HepG2 (cell line): ENCODE data around the gene TRAPPC12. TPM values are rescaled to one million over a fixed set of nuclear protein-coding genes. Genes with fewer than 3 reads are reported as not detected.

ENCODE experiments used
- CBFB ChIP-seq: sonication (generic); formaldehyde crosslinking; IDR thresholded peaks from 2 replicates; pipeline ENCODE4 v1.4.0; 2020; ENCODE audit warnings: missing genetic modification reagents
- DNMT1 ChIP-seq: sonication (generic); formaldehyde crosslinking; IDR thresholded peaks from 2 replicates; pipeline ENCODE4 v1.5.1; 2020; ENCODE audit warnings: mild to moderate bottlenecking, missing genetic modification reagents
- ELF3 ChIP-seq: IDR thresholded peaks from 2 replicates; pipeline ENCODE4 v1.6.1; 2016; ENCODE audit warnings: missing genetic modification reagents, missing compliant biosample characterization
- ELF4 ChIP-seq: sonication (generic); formaldehyde crosslinking; IDR thresholded peaks from 2 replicates; pipeline ENCODE4 v1.5.0; 2020; ENCODE audit warnings: missing genetic modification reagents, mild to moderate bottlenecking, moderate library complexity, borderline replicate concordance
- ERF ChIP-seq: IDR thresholded peaks from 2 replicates; pipeline ENCODE4 v1.6.1; 2018; ENCODE audit warnings: missing biosample characterization, missing genetic modification reagents
- EZH2 ChIP-seq: conservative IDR thresholded peaks from 2 replicates; pipeline ENCODE4 v1.6.1; 2012; ENCODE audit warnings: mild to moderate bottlenecking, low read depth, low read length, moderate library complexity
- FOSL1 ChIP-seq: sonication (generic); formaldehyde crosslinking; IDR thresholded peaks from 2 replicates; pipeline ENCODE4 v1.9.0; 2021; ENCODE audit warnings: missing genetic modification reagents, borderline replicate concordance
- FOXP1 ChIP-seq, 2 experiments: fragments of 450-650 bp in 1 of 2; IDR thresholded peaks; 2 replicates each; pipeline ENCODE4 v1.6.1; 2017 to 2018; ENCODE audit warnings: antibody characterized with exemption in 1 of 2
- GFI1 ChIP-seq: sonication (generic); formaldehyde crosslinking; IDR thresholded peaks from 2 replicates; pipeline ENCODE4 v1.5.0; 2020; ENCODE audit warnings: missing genetic modification reagents, mild to moderate bottlenecking, borderline replicate concordance
- IRF2 ChIP-seq: IDR thresholded peaks from 2 replicates; pipeline ENCODE4 v1.6.1; 2018; ENCODE audit warnings: missing genetic modification reagents, missing compliant biosample characterization
- KDM5B ChIP-seq: sonication (generic); formaldehyde crosslinking; IDR thresholded peaks from 2 replicates; pipeline ENCODE4 v1.4.0; 2020; ENCODE audit warnings: missing genetic modification reagents, mild to moderate bottlenecking, borderline replicate concordance
- MED1 ChIP-seq: sonication (generic); formaldehyde crosslinking; IDR thresholded peaks from 2 replicates; pipeline ENCODE4 v1.4.0; 2020; ENCODE audit warnings: missing genetic modification reagents
- MTF1 ChIP-seq: sonication (generic); formaldehyde crosslinking; IDR thresholded peaks from 2 replicates; pipeline ENCODE4 v1.5.0; 2020; ENCODE audit warnings: missing genetic modification reagents
- NFYB ChIP-seq: sonication (generic); formaldehyde crosslinking; IDR thresholded peaks from 2 replicates; pipeline ENCODE4 v1.4.0; 2020; ENCODE audit warnings: missing genetic modification reagents
- NR2F1 ChIP-seq, 2 experiments: fragments of 450-650 bp in 1 of 2; formaldehyde crosslinking in 1 of 2; IDR thresholded peaks; 2 replicates each; pipeline versions ENCODE4 v1.5.0 to v1.6.1; 2016 to 2020; ENCODE audit warnings: mild to moderate bottlenecking in 1 of 2, missing compliant biosample characterization in 1 of 2, missing genetic modification reagents in 1 of 2, moderate library complexity in 1 of 2
- SRF ChIP-seq: IDR thresholded peaks from 2 replicates; pipeline ENCODE4 v1.6.1; 2011; ENCODE audit warnings: mild to moderate bottlenecking, low read depth, low read length, moderate library complexity
- ZBTB38 ChIP-seq: sonication (generic); formaldehyde crosslinking; IDR thresholded peaks from 2 replicates; pipeline ENCODE4 v1.5.1; 2020; ENCODE audit warnings: mild to moderate bottlenecking, missing genetic modification reagents
- ZEB1 ChIP-seq: IDR thresholded peaks from 2 replicates; pipeline ENCODE4 v1.6.1; 2012; ENCODE audit warnings: mild to moderate bottlenecking, low read depth, inconsistent platforms; ENCODE audit not compliant: insufficient replicate concordance
- ZNF143 ChIP-seq: sonication (generic); formaldehyde crosslinking; IDR thresholded peaks from 2 replicates; pipeline ENCODE4 v1.4.0; 2020; ENCODE audit warnings: missing genetic modification reagents
- ZNF207 ChIP-seq: fragments of 450-650 bp; IDR thresholded peaks from 2 replicates; pipeline ENCODE4 v1.6.1; 2016; ENCODE audit warnings: antibody characterized with exemption, borderline replicate concordance
- ZNF232 ChIP-seq: sonication (generic); formaldehyde crosslinking; IDR thresholded peaks from 2 replicates; pipeline ENCODE4 v1.4.0; 2020; ENCODE audit warnings: missing genetic modification reagents, borderline replicate concordance
- ZNF550 ChIP-seq: sonication (generic); formaldehyde crosslinking; IDR thresholded peaks from 2 replicates; pipeline ENCODE4 v1.4.0; 2020; ENCODE audit warnings: mild to moderate bottlenecking, missing genetic modification reagents, borderline replicate concordance
- ZNF569 ChIP-seq: sonication (generic); formaldehyde crosslinking; IDR thresholded peaks from 2 replicates; pipeline ENCODE4 v1.5.0; 2020; ENCODE audit warnings: mild to moderate bottlenecking, missing genetic modification reagents, moderate library complexity, borderline replicate concordance
- ZNF839 ChIP-seq: sonication (generic); formaldehyde crosslinking; IDR thresholded peaks from 2 replicates; pipeline ENCODE4 v1.4.0; 2020; ENCODE audit warnings: missing genetic modification reagents, mild to moderate bottlenecking, borderline replicate concordance
- polyA plus RNA-seq, 8 experiments: library from polyadenylated mRNA; depleted of rRNA in 3 of 8; stranded (reverse) in 7 of 8; unstranded in 1 of 8; fragments of >200 nt; fragmentation: Illumina TruSeq in 4 of 8; extraction: Trizol in 4 of 8; gene quantifications; 2 replicates each; pipeline versions ENCODE4 v1.2.1 to v1.2.3, GENCODE V29; 2011 to 2016; ENCODE audit warnings: low read depth in 4 of 8, missing spikeins in 1 of 8, mixed read lengths in 1 of 8; ENCODE audit not compliant: insufficient read depth in 1 of 8
- total RNA-seq, 5 experiments: library from RNA; depleted of rRNA; stranded (reverse); fragments of >200 nt; fragmentation: Illumina TruSeq; extraction: Trizol; gene quantifications; 2 replicates each; pipeline ENCODE4 v1.2.3, GENCODE V29; 2016; ENCODE audit warnings: low read depth in 1 of 5
- TF ChIP-seq, protein P1 (sequence below): fragments of 450-650 bp; IDR thresholded peaks from 2 replicates; pipeline ENCODE4 v1.6.1; 2016
- TF ChIP-seq, protein P2 (sequence below): sonication (generic); formaldehyde crosslinking; IDR thresholded peaks from 2 replicates; pipeline ENCODE4 v1.8.1; 2022; ENCODE audit warnings: low read depth, mild to moderate bottlenecking, missing genetic modification reagents

TRAPPC12 gene
- total and polyA plus RNA-seq, 2 of the 13 experiments (the other 11 are each of a cell fraction or from before 2014, with no cell fraction given), result 46.4 to 97.7 TPM

DNA sequence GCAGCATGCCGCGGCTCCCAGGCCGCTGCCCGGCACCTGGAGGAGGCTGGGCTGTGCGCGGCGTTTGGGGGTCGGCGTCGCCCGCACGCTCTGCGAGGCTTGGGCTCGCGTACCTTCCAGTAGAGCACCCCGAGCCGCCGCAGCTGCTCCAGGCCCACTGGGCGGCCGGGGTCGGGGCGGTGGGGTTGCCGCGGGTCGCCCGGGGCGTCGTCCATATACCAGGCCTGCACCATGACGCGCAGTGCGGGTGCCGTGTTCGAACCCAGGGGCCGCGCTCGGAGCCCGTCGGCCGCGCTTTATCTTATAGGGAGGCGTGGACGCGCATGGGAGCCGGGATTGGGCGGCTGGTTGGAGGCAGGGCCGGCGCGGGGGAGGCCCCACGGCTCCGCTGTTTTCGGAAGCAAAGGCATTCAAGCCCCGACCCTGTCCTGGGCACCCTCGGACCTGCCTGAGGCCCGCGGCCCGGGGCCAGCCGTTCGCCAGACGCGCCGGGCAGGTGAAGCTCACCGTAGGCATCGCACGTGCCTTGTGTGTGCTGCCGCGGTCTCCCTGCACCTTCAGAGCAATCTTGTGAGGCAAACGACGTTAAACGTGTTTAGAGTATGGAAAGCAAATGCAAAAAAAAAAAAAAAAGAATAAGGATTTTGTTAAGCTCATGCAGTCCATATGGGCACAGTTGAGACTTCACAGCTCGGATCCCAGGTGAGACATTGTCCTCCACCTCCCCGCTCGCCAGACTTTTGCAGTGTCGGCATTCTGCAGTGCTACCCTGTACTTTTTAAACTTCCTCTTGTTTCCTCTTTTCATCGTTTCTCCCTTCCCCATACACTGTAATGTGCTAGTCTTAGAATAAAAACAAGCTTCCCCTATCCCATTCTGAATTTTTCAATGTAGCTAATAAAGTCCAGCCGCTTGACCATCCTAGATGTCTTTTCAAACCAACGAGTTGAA, 140.0 kb downstream of the TRAPPC12 start, which contains the start of gene ADI1 (continued):
- peak; percentile 88 for TF ChIP-seq ZBTB38 (CRISPR knock-in tag)
- TF ChIP-seq EZH2, result no peak
- peak; percentile 93; the same call in 1 of the 2 replicates for TF ChIP-seq DNMT1 (CRISPR knock-in tag)
- 0 out of 2 replicates have a peak, but pooled peaks have one; percentile 13 for TF ChIP-seq FOSL1 (CRISPR knock-in tag)
- TF ChIP-seq ZNF569 (CRISPR knock-in tag), result peak; percentile 83; the same call in 1 of the 2 replicates
- 0 out of 2 replicates have a peak, but pooled peaks have one; percentile 19 for TF ChIP-seq SRF
- peak; percentile 86; the same call in 1 of the 2 replicates for TF ChIP-seq ZNF550 (CRISPR knock-in tag)
- peak; percentile 45 for TF ChIP-seq MED1 (CRISPR knock-in tag)
- peak; percentile 94; the same call in 1 of the 2 replicates for TF ChIP-seq ZNF839 (CRISPR knock-in tag)
- TF ChIP-seq ZEB1, result no peak
- TF ChIP-seq ZNF232 (CRISPR knock-in tag), result peak; percentile 96
- TF ChIP-seq, protein P1, sequence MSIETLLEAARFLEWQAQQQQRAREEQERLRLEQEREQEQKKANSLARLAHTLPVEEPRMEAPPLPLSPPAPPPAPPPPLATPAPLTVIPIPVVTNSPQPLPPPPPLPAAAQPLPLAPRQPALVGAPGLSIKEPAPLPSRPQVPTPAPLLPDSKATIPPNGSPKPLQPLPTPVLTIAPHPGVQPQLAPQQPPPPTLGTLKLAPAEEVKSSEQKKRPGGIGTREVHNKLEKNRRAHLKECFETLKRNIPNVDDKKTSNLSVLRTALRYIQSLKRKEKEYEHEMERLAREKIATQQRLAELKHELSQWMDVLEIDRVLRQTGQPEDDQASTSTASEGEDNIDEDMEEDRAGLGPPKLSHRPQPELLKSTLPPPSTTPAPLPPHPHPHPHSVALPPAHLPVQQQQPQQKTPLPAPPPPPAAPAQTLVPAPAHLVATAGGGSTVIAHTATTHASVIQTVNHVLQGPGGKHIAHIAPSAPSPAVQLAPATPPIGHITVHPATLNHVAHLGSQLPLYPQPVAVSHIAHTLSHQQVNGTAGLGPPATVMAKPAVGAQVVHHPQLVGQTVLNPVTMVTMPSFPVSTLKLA, result no peak
- no peak for TF ChIP-seq NR2F1 (CRISPR knock-in tag; IDR thresholded peaks at IDR 0.05)
- TF ChIP-seq FOXP1 (IDR thresholded peaks at IDR 0.05), result no peak
- no peak; the same call in 1 of the 2 replicates for TF ChIP-seq FOXP1 (CRISPR knock-in tag; IDR thresholded peaks at IDR 0.05)
- TF ChIP-seq, protein P2, sequence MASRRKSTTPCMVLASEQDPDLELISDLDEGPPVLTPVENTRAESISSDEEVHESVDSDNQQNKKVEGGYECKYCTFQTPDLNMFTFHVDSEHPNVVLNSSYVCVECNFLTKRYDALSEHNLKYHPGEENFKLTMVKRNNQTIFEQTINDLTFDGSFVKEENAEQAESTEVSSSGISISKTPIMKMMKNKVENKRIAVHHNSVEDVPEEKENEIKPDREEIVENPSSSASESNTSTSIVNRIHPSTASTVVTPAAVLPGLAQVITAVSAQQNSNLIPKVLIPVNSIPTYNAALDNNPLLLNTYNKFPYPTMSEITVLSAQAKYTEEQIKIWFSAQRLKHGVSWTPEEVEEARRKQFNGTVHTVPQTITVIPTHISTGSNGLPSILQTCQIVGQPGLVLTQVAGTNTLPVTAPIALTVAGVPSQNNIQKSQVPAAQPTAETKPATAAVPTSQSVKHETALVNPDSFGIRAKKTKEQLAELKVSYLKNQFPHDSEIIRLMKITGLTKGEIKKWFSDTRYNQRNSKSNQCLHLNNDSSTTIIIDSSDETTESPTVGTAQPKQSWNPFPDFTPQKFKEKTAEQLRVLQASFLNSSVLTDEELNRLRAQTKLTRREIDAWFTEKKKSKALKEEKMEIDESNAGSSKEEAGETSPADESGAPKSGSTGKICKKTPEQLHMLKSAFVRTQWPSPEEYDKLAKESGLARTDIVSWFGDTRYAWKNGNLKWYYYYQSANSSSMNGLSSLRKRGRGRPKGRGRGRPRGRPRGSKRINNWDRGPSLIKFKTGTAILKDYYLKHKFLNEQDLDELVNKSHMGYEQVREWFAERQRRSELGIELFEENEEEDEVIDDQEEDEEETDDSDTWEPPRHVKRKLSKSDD (CRISPR knock-in tag), result peak; percentile 77; the same call in 1 of the 2 replicates
- no peak for TF ChIP-seq ZNF207
- TF ChIP-seq NFYB (CRISPR knock-in tag), result peak; percentile 76
- TF ChIP-seq GFI1 (CRISPR knock-in tag), result peak; percentile 72; the same call in 1 of the 2 replicates
- TF ChIP-seq KDM5B (CRISPR knock-in tag), result peak; percentile 100
- TF ChIP-seq ERF (CRISPR knock-in tag), result peak; percentile 89
- peak; percentile 87; the same call in 1 of the 2 replicates for TF ChIP-seq ELF4 (CRISPR knock-in tag)
- peak; percentile 75; the same call in 1 of the 2 replicates for TF ChIP-seq IRF2 (CRISPR knock-in tag)
- peak; percentile 46 for TF ChIP-seq ELF3 (CRISPR knock-in tag)
- TF ChIP-seq CBFB (CRISPR knock-in tag), result 0 out of 2 replicates have a peak, but pooled peaks have one; percentile 44
- TF ChIP-seq ZNF143, result no peak; the same call in 1 of the 2 replicates
- TF ChIP-seq MTF1 (CRISPR knock-in tag), result no peak; the same call in 1 of the 2 replicates
